HepG2 (cell line): Measurements from ENCODE around the gene NEURL3. TPM values are rescaled to one million over a fixed set of nuclear protein-coding genes. Genes with fewer than 3 reads are reported as not detected.

Experiments
- ATAC-seq: fragments of 200-7000 bp; cut with Tn5 transposase; 3 replicates; pipeline ENCODE4 v1.9.1; 2020; ENCODE audit warnings: mild to moderate bottlenecking, moderate library complexity
- BruUV-seq: library from RNA; stranded (reverse); fragments of 400-500 nt; replicated peaks from 2 replicates; lab custom pipeline; 2021; lab: Mats Ljungman, UMichigan
- CTCF ChIA-PET: fragments of 300-600 bp; formaldehyde crosslinking; extraction: SDS; loops from one replicate; lab custom pipeline; 2021; ENCODE audit warnings: low total read pairs, inconsistent platforms, low intra/inter-chr PET ratio; lab: Yijun Ruan, JAX
- POLR2A ChIA-PET: fragments of 350-600 bp; sonication (Branson Sonifier 250); formaldehyde crosslinking; loops from one replicate; lab custom pipeline; 2020; ENCODE audit warnings: antibody characterized with exemption, inconsistent platforms; lab: Yijun Ruan, JAX
- DNase-seq: peaks from one replicate; pipeline ENCODE4 v3.0.0-alpha.2; 2015; ENCODE audit warnings: low spot score
- FAIRE-seq: peaks from 3 replicates; lab custom pipeline; 2011; peaks lifted over from hg19 to GRCh38; lab: Jason Lieb, UNC
- H2AFZ ChIP-seq: one replicate; pipeline ENCODE4 v1.6.1; 2011; ENCODE audit warnings: low read length, inconsistent platforms
- H3K27ac ChIP-seq: fragments of 300-600 bp; 3 replicates; pipeline ENCODE4 v1.8.0; 2011; ENCODE audit warnings: mixed run types, mild to moderate bottlenecking, mixed read lengths, low read length, inconsistent platforms; ENCODE audit not compliant: insufficient read depth; ENCODE audit errors: extremely low read length
- H3K27me3 ChIP-seq, 2 experiments: fragments of 200-600 bp in 1 of 2; 2 replicates in 1 of 2; 3 replicates in 1 of 2; pipeline versions ENCODE4 v1.6.0 to v1.8.0; 2011; ENCODE audit warnings: low read length in 2 of 2, mild to moderate bottlenecking in 2 of 2, moderate library complexity in 2 of 2, inconsistent platforms in 1 of 2; ENCODE audit not compliant: insufficient read depth in 2 of 2, control insufficient read depth in 1 of 2
- H3K36me3 ChIP-seq, 2 experiments: fragments of 200-600 bp in 1 of 2; replicated peaks in 1 of 2; 2 replicates in 1 of 2; 3 replicates in 1 of 2; pipeline versions ENCODE4 v1.5.1 to v1.8.0; 2011; ENCODE audit warnings: low read length in 2 of 2, inconsistent platforms in 1 of 2; ENCODE audit not compliant: insufficient read depth in 2 of 2, control insufficient read depth in 1 of 2
- H3K4me1 ChIP-seq: 2 replicates; pipeline ENCODE4 v1.5.1; 2012; ENCODE audit warnings: low read length, inconsistent platforms; ENCODE audit not compliant: insufficient read depth
- H3K4me2 ChIP-seq: 2 replicates; pipeline ENCODE4 v1.6.0; 2011; ENCODE audit warnings: low read depth, low read length, inconsistent platforms
- H3K4me3 ChIP-seq, 3 experiments: fragments of 200-600 bp in 1 of 3; sonication (generic), shearing (Covaris generic) in 1 of 3; replicated peaks in 1 of 3; 2 replicates each; pipeline ENCODE4 v1.5.1; 2011 to 2016; ENCODE audit warnings: low read length in 3 of 3, inconsistent platforms in 2 of 3, low read depth in 2 of 3, mild to moderate bottlenecking in 2 of 3, control low read depth in 1 of 3, mixed read lengths in 1 of 3; ENCODE audit not compliant: insufficient read depth in 1 of 3
- H3K79me2 ChIP-seq: one replicate; pipeline ENCODE4 v1.6.1; 2011; ENCODE audit warnings: low read length, inconsistent platforms; ENCODE audit not compliant: insufficient read depth
- H3K9ac ChIP-seq: 2 replicates; pipeline ENCODE4 v1.6.0; 2011; ENCODE audit warnings: mild to moderate bottlenecking, low read depth, low read length, inconsistent platforms; ENCODE audit not compliant: insufficient read depth
- H3K9me3 ChIP-seq: 2 replicates; pipeline ENCODE4 v1.5.1; 2012; ENCODE audit warnings: mild to moderate bottlenecking, low read length
- H4K20me1 ChIP-seq: 2 replicates; pipeline ENCODE4 v1.6.0; 2011; ENCODE audit warnings: inconsistent platforms, mild to moderate bottlenecking, low read length, moderate library complexity; ENCODE audit not compliant: insufficient read depth
- EZH2 ChIP-seq: conservative IDR thresholded peaks from 2 replicates; pipeline ENCODE4 v1.6.1; 2012; ENCODE audit warnings: mild to moderate bottlenecking, low read depth, low read length, moderate library complexity
- GRHL1 ChIP-seq: sonication (generic); formaldehyde crosslinking; conservative IDR thresholded peaks from 2 replicates; pipeline ENCODE4 v1.8.0; 2022; ENCODE audit warnings: missing genetic modification reagents
- KDM5B ChIP-seq: sonication (generic); formaldehyde crosslinking; IDR thresholded peaks from 2 replicates; pipeline ENCODE4 v1.4.0; 2020; ENCODE audit warnings: missing genetic modification reagents, mild to moderate bottlenecking, borderline replicate concordance
- REPIN1 ChIP-seq: sonication (generic); formaldehyde crosslinking; IDR thresholded peaks from 2 replicates; pipeline ENCODE4 v1.8.0; 2022; ENCODE audit warnings: missing genetic modification reagents, low read depth, mild to moderate bottlenecking, borderline replicate concordance
- SIX4 ChIP-seq: sonication (generic); formaldehyde crosslinking; IDR thresholded peaks from 2 replicates; pipeline ENCODE4 v1.4.0; 2020; ENCODE audit warnings: missing genetic modification reagents
- ZNF143 ChIP-seq: sonication (generic); formaldehyde crosslinking; IDR thresholded peaks from 2 replicates; pipeline ENCODE4 v1.4.0; 2020; ENCODE audit warnings: missing genetic modification reagents
- ZNF383 ChIP-seq: sonication (generic); formaldehyde crosslinking; IDR thresholded peaks from 2 replicates; pipeline ENCODE4 v1.4.0; 2020; ENCODE audit warnings: missing genetic modification reagents, mild to moderate bottlenecking, borderline replicate concordance
- ZNF468 ChIP-seq: sonication (generic); formaldehyde crosslinking; IDR thresholded peaks from 2 replicates; pipeline ENCODE4 v1.8.0; 2022; ENCODE audit warnings: mild to moderate bottlenecking, moderate library complexity, missing genetic modification reagents
- WGBS: methylation state at CpG from one replicate; pipeline ENCODE4 v1.1.6; 2017; ENCODE audit warnings: low lambda C conversion rate; 5-methylcytosine and 5-hydroxymethylcytosine counted together
- in situ Hi-C: cut with HindIII; loops from 2 replicates; pipeline ENCODE4 v1.10.0; 2017; ENCODE audit warnings: low pct_unique_long_range_greater_than_20kb; ENCODE audit not compliant: extremely low pct_ligation_motif_present
- intact Hi-C: fragments of 100-400 bp; cut with micrococcal nuclease; formaldehyde crosslinking; loops from one replicate; pipeline ENCODE4 v1.10.0; 2022; ENCODE audit not compliant: unreplicated experiment
- polyA plus RNA-seq, 8 experiments: library from polyadenylated mRNA; depleted of rRNA in 3 of 8; stranded (reverse) in 7 of 8; unstranded in 1 of 8; fragments of >200 nt; fragmentation: Illumina TruSeq in 4 of 8; extraction: Trizol in 4 of 8; gene quantifications; 2 replicates each; pipeline versions ENCODE4 v1.2.1 to v1.2.3, GENCODE V29; 2011 to 2016; ENCODE audit warnings: low read depth in 4 of 8, missing spikeins in 1 of 8, mixed read lengths in 1 of 8; ENCODE audit not compliant: insufficient read depth in 1 of 8
- total RNA-seq, 5 experiments: library from RNA; depleted of rRNA; stranded (reverse); fragments of >200 nt; fragmentation: Illumina TruSeq; extraction: Trizol; gene quantifications; 2 replicates each; pipeline ENCODE4 v1.2.3, GENCODE V29; 2016; ENCODE audit warnings: low read depth in 1 of 5

NEURL3 gene
- total and polyA plus RNA-seq, 2 of the 13 experiments (the other 11 are each of a cell fraction or from before 2014, with no cell fraction given): 0.16 to 1.2 TPM

- TF ChIP-seq REPIN1 (CRISPR knock-in tag) (no peak), ZNF383 (CRISPR knock-in tag) (no peak)
- TF ChIP-seq, all 625 proteins: peak for 0
These were observed 22.3 kb upstream of the NEURL3 start (continued) for GRCh38 chr2:96527286-96528005.

- 60% methylated on average over 29 of the region's 29 CpGs for WGBS
- H3K79me2 ChIP-seq: no peaks in the 10 kb centered on the region
- no peak overlapping the region for H3K9ac ChIP-seq
- ATAC-seq: no peak; the same call in 2 of the 3 replicates
- H3K4me3 ChIP-seq: no peak overlapping the region
- no peaks in the 10 kb centered on the region for H3K36me3 ChIP-seq
- TF ChIP-seq EZH2 (0 out of 2 replicates have a peak, but pooled peaks have one; percentile 29), ZNF143 (CRISPR knock-in tag) (no peak), GRHL1 (no peak), ZNF468 (CRISPR knock-in tag) (no peak), KDM5B (CRISPR knock-in tag) (no peak), SIX4 (CRISPR knock-in tag) (no peak)
- TF ChIP-seq, all 625 proteins: peak for 1
- H4K20me1 ChIP-seq: no peaks in the 10 kb centered on the region
- POLR2A ChIA-PET: no interaction called here
- in situ Hi-C loops (no loop called here), intact Hi-C loops (no loop called here)
- H2AFZ ChIP-seq: no peak overlapping the region
- CTCF ChIA-PET: no interaction called here
- H3K27me3 ChIP-seq: peaks cover 22 to 74% of the 10 kb centered on the region in 2 experiments
- FAIRE-seq: no peak
- H3K27ac ChIP-seq: no peak overlapping the region
- peaks cover 8% of the 10 kb centered on the region; the same call in 1 of the 2 replicates for H3K4me1 ChIP-seq
- H3K4me2 ChIP-seq: no peak overlapping the region
- no peaks in the 10 kb centered on the region for H3K9me3 ChIP-seq
- BruUV-seq: no TSS peak
- no peak for DNase-seq
These were observed 21.6 kb upstream of the NEURL3 start for GRCh38 chr2:96526615-96527285.
